ENCODE measurements around the gene ITPRIP.

The ITPRIP gene

GRCh38 chr10:104279550-104280259 lies 58.6 kb downstream of the ITPRIP start:
- TF ChIP-seq REST (IDR thresholded peaks at IDR 0.05; ENCODE audit: low read depth) (no peak), RAD21 (IDR thresholded peaks at IDR 0.05; ENCODE audit: low read depth) (no peak), YY1 (IDR thresholded peaks at IDR 0.05; ENCODE audit: low read depth) (no peak), FOXM1 (IDR thresholded peaks at IDR 0.05; ENCODE audit: borderline replicate concordance, low read depth) (no peak), EGR1 (IDR thresholded peaks at IDR 0.05) (no peak), CREB1 (IDR thresholded peaks at IDR 0.05; ENCODE audit: low read depth) (no peak), TCF12 (IDR thresholded peaks at IDR 0.05; ENCODE audit: low read depth) (no peak), CEBPB (IDR thresholded peaks at IDR 0.05) (no peak), TEAD4 (IDR thresholded peaks at IDR 0.05) (no peak), MAX (IDR thresholded peaks at IDR 0.05) (no peak), EP300 (IDR thresholded peaks at IDR 0.05; ENCODE audit: borderline replicate concordance) (no peak), TAF1 (IDR thresholded peaks at IDR 0.05; ENCODE audit: low read depth) (no peak), ZBTB7A (IDR thresholded peaks at IDR 0.05; ENCODE audit: low read depth) (no peak), USF1 (IDR thresholded peaks at IDR 0.05) (no peak), NFIC (IDR thresholded peaks at IDR 0.05) (no peak)

- TF ChIP-seq REST (IDR thresholded peaks at IDR 0.05; ENCODE audit: low read depth), result no peak
- TF ChIP-seq FOXM1 (IDR thresholded peaks at IDR 0.05; ENCODE audit: borderline replicate concordance, low read depth), result no peak
- TF ChIP-seq RAD21 (IDR thresholded peaks at IDR 0.05; ENCODE audit: low read depth), result no peak
- no peak for TF ChIP-seq TEAD4 (IDR thresholded peaks at IDR 0.05)
- no peak for TF ChIP-seq CREB1 (IDR thresholded peaks at IDR 0.05; ENCODE audit: low read depth)
- no peak for TF ChIP-seq EP300 (IDR thresholded peaks at IDR 0.05; ENCODE audit: borderline replicate concordance)
- no peak for TF ChIP-seq YY1 (IDR thresholded peaks at IDR 0.05; ENCODE audit: low read depth)
- no peak for TF ChIP-seq MAX (IDR thresholded peaks at IDR 0.05)
- TF ChIP-seq CEBPB (IDR thresholded peaks at IDR 0.05), result no peak
These were observed 60.5 kb downstream of the ITPRIP start for GRCh38 chr10:104277785-104278184.

GRCh38 chr10:104276192-104276591 lies 62.1 kb downstream of the ITPRIP start:
- TF ChIP-seq NFIC (IDR thresholded peaks at IDR 0.05), result no peak
- no peak for TF ChIP-seq RAD21 (IDR thresholded peaks at IDR 0.05; ENCODE audit: low read depth)
- no peak for TF ChIP-seq EGR1 (IDR thresholded peaks at IDR 0.05)
- TF ChIP-seq TCF12 (IDR thresholded peaks at IDR 0.05; ENCODE audit: low read depth), result no peak
- TF ChIP-seq MAX (IDR thresholded peaks at IDR 0.05), result no peak
- no peak for TF ChIP-seq FOXM1 (IDR thresholded peaks at IDR 0.05; ENCODE audit: borderline replicate concordance, low read depth)

- no peak for TF ChIP-seq NFIC (IDR thresholded peaks at IDR 0.05)
- TF ChIP-seq TEAD4 (IDR thresholded peaks at IDR 0.05), result no peak
- TF ChIP-seq EP300 (IDR thresholded peaks at IDR 0.05; ENCODE audit: borderline replicate concordance), result peak; percentile 30; the same call in 1 of the 2 replicates
- TF ChIP-seq CREB1 (IDR thresholded peaks at IDR 0.05; ENCODE audit: low read depth), result no peak
- TF ChIP-seq TAF1 (IDR thresholded peaks at IDR 0.05; ENCODE audit: low read depth), result peak; percentile 30; the same call in 1 of the 2 replicates
- TF ChIP-seq TCF12 (IDR thresholded peaks at IDR 0.05; ENCODE audit: low read depth), result peak; percentile 35; the same call in 1 of the 2 replicates
- TF ChIP-seq USF1 (IDR thresholded peaks at IDR 0.05), result no peak
- TF ChIP-seq CEBPB (IDR thresholded peaks at IDR 0.05), result no peak
- TF ChIP-seq YY1 (IDR thresholded peaks at IDR 0.05; ENCODE audit: low read depth), result peak; percentile 74
- TF ChIP-seq EGR1 (IDR thresholded peaks at IDR 0.05), result no peak
- TF ChIP-seq FOXM1 (IDR thresholded peaks at IDR 0.05; ENCODE audit: borderline replicate concordance, low read depth), result no peak
- TF ChIP-seq MAX (IDR thresholded peaks at IDR 0.05), result peak; percentile 54; the same call in 1 of the 2 replicates
- TF ChIP-seq ZBTB7A (IDR thresholded peaks at IDR 0.05; ENCODE audit: low read depth), result peak; percentile 64; the same call in 1 of the 2 replicates
- no peak for TF ChIP-seq REST (IDR thresholded peaks at IDR 0.05; ENCODE audit: low read depth)
- TF ChIP-seq RAD21 (IDR thresholded peaks at IDR 0.05; ENCODE audit: low read depth), result peak; percentile 44; the same call in 1 of the 2 replicates
These were observed 63.2 kb downstream of the ITPRIP start for GRCh38 chr10:104274762-104275721.

Measured in Ishikawa (cell line).